HEK293 (cell line): ENCODE results near the gene SLC32A1.

Source experiments
- SCRT1 ChIP-seq: fragments of 450-650 bp; formaldehyde crosslinking; IDR thresholded peaks from 2 replicates; pipeline ENCODE4 v1.5.1; 2016; ENCODE audit warnings: missing biosample characterization, missing genetic modification characterization, borderline replicate concordance
- ZNF23 ChIP-seq: fragments of 450-650 bp; formaldehyde crosslinking; IDR thresholded peaks from 2 replicates; pipeline ENCODE4 v1.5.1; 2016; ENCODE audit warnings: missing biosample characterization, missing genetic modification characterization, borderline replicate concordance
- ZNF324 ChIP-seq: fragments of 450-650 bp; formaldehyde crosslinking; IDR thresholded peaks from 2 replicates; pipeline ENCODE4 v1.5.1; 2016; ENCODE audit warnings: missing biosample characterization, missing genetic modification characterization

DNA sequence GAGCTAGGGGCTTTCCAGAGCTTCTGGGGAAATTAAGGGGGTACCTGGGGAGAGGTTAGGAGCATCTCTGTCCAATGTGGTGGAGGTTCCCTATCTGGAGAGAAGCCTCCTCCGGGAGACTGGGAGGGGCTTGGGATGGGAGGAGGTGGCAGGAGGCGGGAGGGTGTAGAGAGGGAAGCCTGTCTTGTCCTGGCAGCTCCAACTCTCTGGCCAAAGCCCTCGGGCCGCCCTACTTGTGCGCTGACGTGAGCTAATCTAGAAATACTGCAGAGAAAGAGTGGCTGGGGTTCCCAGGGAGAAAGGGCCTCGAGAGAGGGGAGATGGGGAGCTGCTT is 1.6 kb upstream of the SLC32A1 start:
- TF ChIP-seq SCRT1 (no peak), ZNF324 (tag by site-specific recombination) (no peak), ZNF23 (tag by site-specific recombination) (no peak)
